Osteocyte (in vitro differentiated cells): Measurements from ENCODE around the gene NDP. TPM values are rescaled to one million over a fixed set of nuclear protein-coding genes. Genes with fewer than 3 reads are reported as not detected.

Experiments used
- DNase-seq: peaks from one replicate; pipeline ENCODE4 v3.0.0; 2021; ENCODE audit warnings: mixed read lengths; ENCODE audit not compliant: unreplicated experiment; ENCODE audit errors: extremely low spot score
- H3K27ac Mint-ChIP-seq: one replicate; pipeline ENCODE4 v1.8.0; 2021; ENCODE audit warnings: mild to moderate bottlenecking, mixed read lengths; ENCODE audit not compliant: unreplicated experiment
- H3K27me3 Mint-ChIP-seq: one replicate; pipeline ENCODE4 v1.8.0; 2021; ENCODE audit warnings: mixed read lengths; ENCODE audit not compliant: unreplicated experiment
- H3K36me3 Mint-ChIP-seq: one replicate; pipeline ENCODE4 v1.8.0; 2021; ENCODE audit warnings: mixed read lengths; ENCODE audit not compliant: unreplicated experiment
- H3K4me1 Mint-ChIP-seq: one replicate; pipeline ENCODE4 v1.8.0; 2021; ENCODE audit warnings: mixed read lengths; ENCODE audit not compliant: unreplicated experiment
- H3K4me3 Mint-ChIP-seq: one replicate; pipeline ENCODE4 v1.8.0; 2021; ENCODE audit warnings: mild to moderate bottlenecking, moderate library complexity, mixed read lengths; ENCODE audit not compliant: unreplicated experiment
- H3K9me3 Mint-ChIP-seq: one replicate; pipeline ENCODE4 v1.8.0; 2021; ENCODE audit warnings: mixed read lengths; ENCODE audit not compliant: unreplicated experiment
- long read RNA-seq: library from polyadenylated mRNA; unstranded; transcript quantifications from one replicate; pipeline ENCODE4 v2.0.0, GENCODE V29; 2021
- total RNA-seq: library from RNA; stranded (reverse); gene quantifications from 2 replicates; pipeline ENCODE4 v1.2.1, GENCODE V29; 2021
- TF ChIP-seq, protein P1 (sequence below): fragments of 200-600 bp; sonication (generic); IDR thresholded peaks from 2 replicates; pipeline ENCODE4 v1.5.0; 2021; ENCODE audit warnings: antibody characterized with exemption, mild to moderate bottlenecking, moderate library complexity

The NDP gene, protein sequence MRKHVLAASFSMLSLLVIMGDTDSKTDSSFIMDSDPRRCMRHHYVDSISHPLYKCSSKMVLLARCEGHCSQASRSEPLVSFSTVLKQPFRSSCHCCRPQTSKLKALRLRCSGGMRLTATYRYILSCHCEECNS
- not detected in 2 replicates for total RNA-seq
- long read RNA-seq: 0 reads

DNA sequence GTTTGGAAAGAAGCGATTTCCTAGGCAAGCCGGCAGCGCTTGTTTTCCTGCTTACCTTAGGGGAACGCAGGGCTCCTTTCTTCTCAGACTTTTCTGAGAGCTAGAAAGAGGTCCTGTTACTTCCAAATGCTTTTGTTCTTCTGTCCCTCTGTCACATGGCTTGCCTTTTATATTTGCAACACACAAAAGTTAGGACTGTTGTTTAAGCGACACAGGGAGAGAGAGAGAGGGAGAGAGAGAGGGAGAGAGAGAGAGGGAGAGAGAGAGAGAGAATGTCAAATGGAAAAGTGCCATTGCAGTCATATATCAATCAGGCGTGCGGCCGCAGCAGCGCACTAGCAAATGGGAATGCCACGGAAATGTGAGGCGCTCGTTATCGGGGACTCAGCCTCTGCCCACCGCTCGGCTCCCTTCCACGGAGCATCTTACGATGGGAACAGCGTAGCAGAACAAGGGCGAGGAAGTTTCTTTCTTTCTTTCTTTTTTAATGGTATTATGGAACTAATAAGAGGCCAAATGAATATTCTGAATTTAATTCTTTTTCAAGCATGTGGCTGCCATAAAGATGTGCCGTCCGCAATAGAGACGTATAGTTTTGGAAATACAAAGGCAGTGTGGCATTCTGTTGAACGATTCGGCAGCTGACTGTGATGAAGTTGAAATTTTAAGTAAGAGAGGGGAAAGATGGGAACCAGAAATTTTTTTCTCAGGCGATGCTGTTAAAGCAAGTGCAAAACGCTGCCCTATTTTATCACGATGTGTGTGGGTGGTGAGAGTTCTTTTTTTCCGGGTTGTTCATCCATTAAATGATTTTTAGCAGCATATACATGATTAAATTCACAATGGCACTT, at the start of gene NDP:
Gene NDP, minus strand, starts transcription at position 142 of the 851 bp plus-strand sequence. CDS start 14,745 bp downstream, outside the sequence.
- peaks cover 5% of the 10 kb centered on the region for H3K9me3 Mint-ChIP-seq
- no peak for DNase-seq
- H3K27ac Mint-ChIP-seq: no peak within 1 kb of the TSS
- peak within 1 kb of the TSS; percentile 58 for H3K4me3 Mint-ChIP-seq
- no peaks in the 10 kb centered on the region for H3K36me3 Mint-ChIP-seq
- peaks cover 2% of the 10 kb centered on the region for H3K4me1 Mint-ChIP-seq
- TF ChIP-seq, protein P1, sequence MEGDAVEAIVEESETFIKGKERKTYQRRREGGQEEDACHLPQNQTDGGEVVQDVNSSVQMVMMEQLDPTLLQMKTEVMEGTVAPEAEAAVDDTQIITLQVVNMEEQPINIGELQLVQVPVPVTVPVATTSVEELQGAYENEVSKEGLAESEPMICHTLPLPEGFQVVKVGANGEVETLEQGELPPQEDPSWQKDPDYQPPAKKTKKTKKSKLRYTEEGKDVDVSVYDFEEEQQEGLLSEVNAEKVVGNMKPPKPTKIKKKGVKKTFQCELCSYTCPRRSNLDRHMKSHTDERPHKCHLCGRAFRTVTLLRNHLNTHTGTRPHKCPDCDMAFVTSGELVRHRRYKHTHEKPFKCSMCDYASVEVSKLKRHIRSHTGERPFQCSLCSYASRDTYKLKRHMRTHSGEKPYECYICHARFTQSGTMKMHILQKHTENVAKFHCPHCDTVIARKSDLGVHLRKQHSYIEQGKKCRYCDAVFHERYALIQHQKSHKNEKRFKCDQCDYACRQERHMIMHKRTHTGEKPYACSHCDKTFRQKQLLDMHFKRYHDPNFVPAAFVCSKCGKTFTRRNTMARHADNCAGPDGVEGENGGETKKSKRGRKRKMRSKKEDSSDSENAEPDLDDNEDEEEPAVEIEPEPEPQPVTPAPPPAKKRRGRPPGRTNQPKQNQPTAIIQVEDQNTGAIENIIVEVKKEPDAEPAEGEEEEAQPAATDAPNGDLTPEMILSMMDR: no peak
- peaks cover 11% of the 10 kb centered on the region for H3K27me3 Mint-ChIP-seq

DNA sequence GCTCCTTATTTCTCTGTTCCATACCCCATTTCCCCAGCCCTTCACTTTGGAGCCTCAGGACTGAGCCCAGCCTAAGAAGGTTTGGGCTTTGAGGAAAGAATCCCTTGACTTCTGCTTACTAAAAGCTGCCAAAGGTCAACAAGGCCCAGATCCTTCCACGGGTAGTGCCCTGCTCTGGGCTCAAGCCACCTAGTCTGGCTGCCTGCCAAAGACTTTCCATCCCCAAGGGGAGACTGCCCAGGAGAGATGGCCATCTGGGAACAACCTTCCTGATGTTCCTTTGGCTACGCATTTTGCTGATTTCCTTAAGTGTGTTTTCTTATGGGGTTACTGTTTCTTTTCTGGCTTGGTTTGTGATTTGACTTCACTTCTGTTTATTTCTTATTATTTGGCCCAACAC, 49.8 kb upstream of the NDP start:
- H3K4me1 Mint-ChIP-seq: no peaks in the 10 kb centered on the region
- TF ChIP-seq, protein P1: no peak
- no peaks in the 10 kb centered on the region for H3K36me3 Mint-ChIP-seq
- no peaks in the 10 kb centered on the region for H3K27me3 Mint-ChIP-seq
- H3K9me3 Mint-ChIP-seq: peaks cover 10% of the 10 kb centered on the region
- H3K4me3 Mint-ChIP-seq: no peak overlapping the region
- no peak for DNase-seq
- H3K27ac Mint-ChIP-seq: no peak overlapping the region

DNA sequence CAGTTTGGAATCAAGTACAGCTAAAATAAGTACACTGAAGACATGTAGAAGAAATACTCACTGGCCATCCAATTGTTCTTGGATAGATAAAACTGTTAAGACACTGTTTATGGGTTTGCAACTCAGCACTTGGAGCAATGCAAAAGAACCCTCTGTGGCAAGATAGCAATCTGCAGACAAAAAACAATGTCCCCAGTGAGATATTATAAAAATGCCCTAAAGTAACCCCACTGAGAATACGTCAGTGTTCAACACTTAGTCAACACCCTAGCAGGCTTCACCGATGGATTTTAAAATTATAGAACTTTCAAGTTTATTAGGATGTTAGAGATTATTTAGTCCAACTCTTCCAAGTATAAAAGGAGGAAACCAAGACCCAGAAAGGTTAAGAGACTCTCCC, 47.5 kb upstream of the NDP start:
- H3K4me1 Mint-ChIP-seq: no peaks in the 10 kb centered on the region
- TF ChIP-seq, protein P1: no peak
- no peaks in the 10 kb centered on the region for H3K36me3 Mint-ChIP-seq
- H3K27ac Mint-ChIP-seq: no peak overlapping the region
- no peaks in the 10 kb centered on the region for H3K27me3 Mint-ChIP-seq
- no peak for DNase-seq
- no peak overlapping the region for H3K4me3 Mint-ChIP-seq
- H3K9me3 Mint-ChIP-seq: peaks cover 13% of the 10 kb centered on the region

DNA sequence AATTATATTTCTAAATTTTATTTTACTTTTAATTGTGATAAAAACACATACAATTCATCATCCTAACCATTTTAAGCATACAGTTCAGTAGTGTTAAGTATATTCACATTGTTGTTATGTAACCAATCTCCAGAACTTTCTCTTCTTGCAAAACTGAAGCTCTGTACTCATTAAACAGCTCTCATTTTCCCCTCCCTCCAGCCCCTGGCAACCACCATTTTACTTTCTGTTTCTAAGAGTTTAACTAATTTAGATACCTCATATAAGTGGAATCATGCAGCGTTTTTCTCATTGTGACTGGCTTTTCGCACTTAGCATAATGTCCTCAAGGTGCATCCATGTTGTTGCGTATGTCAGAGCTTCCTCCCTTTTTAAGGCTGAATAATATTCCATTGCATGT, 46.7 kb upstream of the NDP start:
- H3K4me3 Mint-ChIP-seq: no peak overlapping the region
- H3K36me3 Mint-ChIP-seq: no peaks in the 10 kb centered on the region
- no peak for DNase-seq
- H3K27ac Mint-ChIP-seq: no peak overlapping the region
- H3K4me1 Mint-ChIP-seq: no peaks in the 10 kb centered on the region
- TF ChIP-seq, protein P1: no peak
- no peaks in the 10 kb centered on the region for H3K27me3 Mint-ChIP-seq
- H3K9me3 Mint-ChIP-seq: peaks cover 17% of the 10 kb centered on the region

DNA sequence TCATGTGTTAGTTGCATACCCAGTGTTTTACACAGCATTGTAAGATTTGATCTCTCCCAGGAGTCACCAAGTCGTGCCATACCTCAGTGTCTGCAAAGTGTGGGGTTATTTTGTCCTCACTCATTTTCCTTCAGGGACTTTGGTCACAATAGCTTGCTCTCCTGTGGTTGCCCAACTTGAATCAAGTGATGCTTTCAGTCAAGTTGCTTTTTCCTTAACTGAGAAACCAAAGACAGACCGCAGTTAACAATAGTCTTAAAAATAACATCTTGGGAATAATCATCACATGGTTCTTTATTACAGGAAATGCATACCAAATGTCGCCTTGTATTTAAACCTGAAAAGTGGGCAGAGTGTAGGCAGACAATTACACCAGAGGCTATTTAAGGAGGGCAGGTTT, 44.5 kb upstream of the NDP start:
- Mint-ChIP-seq H3K9me3 (peaks cover 17% of the 10 kb centered on the region), H3K4me1 (no peaks in the 10 kb centered on the region), H3K36me3 (no peaks in the 10 kb centered on the region), H3K27me3 (no peaks in the 10 kb centered on the region), H3K27ac (no peak overlapping the region), H3K4me3 (no peak overlapping the region)
- TF ChIP-seq, protein P1: no peak
- DNase-seq: no peak
